ENCODE data around the gene DOC2B.

DNA sequence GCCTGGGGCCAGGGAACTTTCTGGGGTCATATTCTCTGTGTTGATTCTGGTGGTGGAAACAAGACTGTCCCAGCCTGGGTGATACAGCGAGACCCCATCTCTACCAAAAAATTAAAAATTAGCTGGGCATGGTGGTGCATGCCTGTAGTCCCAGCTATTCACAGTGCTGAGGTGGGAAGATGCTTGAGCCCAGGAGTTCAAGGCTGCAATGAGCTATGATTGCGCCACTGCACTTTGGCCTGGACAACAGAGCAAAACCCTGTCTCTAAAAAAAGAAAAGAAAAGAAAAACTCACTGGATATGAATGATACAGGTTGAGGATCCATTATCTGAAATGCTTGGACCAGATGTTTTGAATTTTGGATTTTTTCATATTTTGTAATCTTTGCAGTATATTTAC is 30.4 kb downstream of the DOC2B start:
- TF ChIP-seq, protein P1, sequence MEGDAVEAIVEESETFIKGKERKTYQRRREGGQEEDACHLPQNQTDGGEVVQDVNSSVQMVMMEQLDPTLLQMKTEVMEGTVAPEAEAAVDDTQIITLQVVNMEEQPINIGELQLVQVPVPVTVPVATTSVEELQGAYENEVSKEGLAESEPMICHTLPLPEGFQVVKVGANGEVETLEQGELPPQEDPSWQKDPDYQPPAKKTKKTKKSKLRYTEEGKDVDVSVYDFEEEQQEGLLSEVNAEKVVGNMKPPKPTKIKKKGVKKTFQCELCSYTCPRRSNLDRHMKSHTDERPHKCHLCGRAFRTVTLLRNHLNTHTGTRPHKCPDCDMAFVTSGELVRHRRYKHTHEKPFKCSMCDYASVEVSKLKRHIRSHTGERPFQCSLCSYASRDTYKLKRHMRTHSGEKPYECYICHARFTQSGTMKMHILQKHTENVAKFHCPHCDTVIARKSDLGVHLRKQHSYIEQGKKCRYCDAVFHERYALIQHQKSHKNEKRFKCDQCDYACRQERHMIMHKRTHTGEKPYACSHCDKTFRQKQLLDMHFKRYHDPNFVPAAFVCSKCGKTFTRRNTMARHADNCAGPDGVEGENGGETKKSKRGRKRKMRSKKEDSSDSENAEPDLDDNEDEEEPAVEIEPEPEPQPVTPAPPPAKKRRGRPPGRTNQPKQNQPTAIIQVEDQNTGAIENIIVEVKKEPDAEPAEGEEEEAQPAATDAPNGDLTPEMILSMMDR (conservative IDR thresholded peaks at IDR 0.05; ENCODE audit: low read depth in 2 of 2), result no peak
- TF ChIP-seq, protein P2, sequence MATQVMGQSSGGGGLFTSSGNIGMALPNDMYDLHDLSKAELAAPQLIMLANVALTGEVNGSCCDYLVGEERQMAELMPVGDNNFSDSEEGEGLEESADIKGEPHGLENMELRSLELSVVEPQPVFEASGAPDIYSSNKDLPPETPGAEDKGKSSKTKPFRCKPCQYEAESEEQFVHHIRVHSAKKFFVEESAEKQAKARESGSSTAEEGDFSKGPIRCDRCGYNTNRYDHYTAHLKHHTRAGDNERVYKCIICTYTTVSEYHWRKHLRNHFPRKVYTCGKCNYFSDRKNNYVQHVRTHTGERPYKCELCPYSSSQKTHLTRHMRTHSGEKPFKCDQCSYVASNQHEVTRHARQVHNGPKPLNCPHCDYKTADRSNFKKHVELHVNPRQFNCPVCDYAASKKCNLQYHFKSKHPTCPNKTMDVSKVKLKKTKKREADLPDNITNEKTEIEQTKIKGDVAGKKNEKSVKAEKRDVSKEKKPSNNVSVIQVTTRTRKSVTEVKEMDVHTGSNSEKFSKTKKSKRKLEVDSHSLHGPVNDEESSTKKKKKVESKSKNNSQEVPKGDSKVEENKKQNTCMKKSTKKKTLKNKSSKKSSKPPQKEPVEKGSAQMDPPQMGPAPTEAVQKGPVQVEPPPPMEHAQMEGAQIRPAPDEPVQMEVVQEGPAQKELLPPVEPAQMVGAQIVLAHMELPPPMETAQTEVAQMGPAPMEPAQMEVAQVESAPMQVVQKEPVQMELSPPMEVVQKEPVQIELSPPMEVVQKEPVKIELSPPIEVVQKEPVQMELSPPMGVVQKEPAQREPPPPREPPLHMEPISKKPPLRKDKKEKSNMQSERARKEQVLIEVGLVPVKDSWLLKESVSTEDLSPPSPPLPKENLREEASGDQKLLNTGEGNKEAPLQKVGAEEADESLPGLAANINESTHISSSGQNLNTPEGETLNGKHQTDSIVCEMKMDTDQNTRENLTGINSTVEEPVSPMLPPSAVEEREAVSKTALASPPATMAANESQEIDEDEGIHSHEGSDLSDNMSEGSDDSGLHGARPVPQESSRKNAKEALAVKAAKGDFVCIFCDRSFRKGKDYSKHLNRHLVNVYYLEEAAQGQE (IDR thresholded peaks at IDR 0.05; ENCODE audit: unreplicated experiment), result no peak
- no peak for TF ChIP-seq POLR2AphosphoS5 (IDR thresholded peaks at IDR 0.05; ENCODE audit: low read depth)
- TF ChIP-seq, protein P3, sequence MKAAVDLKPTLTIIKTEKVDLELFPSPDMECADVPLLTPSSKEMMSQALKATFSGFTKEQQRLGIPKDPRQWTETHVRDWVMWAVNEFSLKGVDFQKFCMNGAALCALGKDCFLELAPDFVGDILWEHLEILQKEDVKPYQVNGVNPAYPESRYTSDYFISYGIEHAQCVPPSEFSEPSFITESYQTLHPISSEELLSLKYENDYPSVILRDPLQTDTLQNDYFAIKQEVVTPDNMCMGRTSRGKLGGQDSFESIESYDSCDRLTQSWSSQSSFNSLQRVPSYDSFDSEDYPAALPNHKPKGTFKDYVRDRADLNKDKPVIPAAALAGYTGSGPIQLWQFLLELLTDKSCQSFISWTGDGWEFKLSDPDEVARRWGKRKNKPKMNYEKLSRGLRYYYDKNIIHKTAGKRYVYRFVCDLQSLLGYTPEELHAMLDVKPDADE (IDR thresholded peaks at IDR 0.05), result no peak
- TF ChIP-seq EZH2 (IDR thresholded peaks at IDR 0.05; ENCODE audit: low read depth, unreplicated experiment), result no peak
- TF ChIP-seq EZH2phosphoT487 (IDR thresholded peaks at IDR 0.05; ENCODE audit: unreplicated experiment), result no peak
- TF ChIP-seq CREB1 (CRISPR knock-in tag; IDR thresholded peaks at IDR 0.05; ENCODE audit: low read depth), result no peak
- TF ChIP-seq STAT1 (IDR thresholded peaks at IDR 0.05; ENCODE audit: unreplicated experiment), result no peak
- no peak for TF ChIP-seq ZNF331 (CRISPR knock-in tag; IDR thresholded peaks at IDR 0.05; ENCODE audit: low read depth)
- TF ChIP-seq NANOG (IDR thresholded peaks at IDR 0.05; ENCODE audit: borderline replicate concordance), result no peak

Data from GM23338 (cell line).